ENCODE results near the gene CYP39A1.

GRCh38 chr6:46592740-46593139, 59.9 kb downstream of the CYP39A1 start:
- TF ChIP-seq CTCF (IDR thresholded peaks at IDR 0.05) (no peak), POLR2AphosphoS5 (IDR thresholded peaks at IDR 0.05) (no peak), POLR2A (IDR thresholded peaks at IDR 0.05) (no peak)

All from gastroesophageal sphincter (tissue), 3 donors.